Measurements from ENCODE around the gene TMPRSS9. TPM values are rescaled to one million over a fixed set of nuclear protein-coding genes. Genes with fewer than 3 reads are reported as not detected.

Gene TMPRSS9
- total RNA-seq, 4 donors from 2014 or later, result 0.19 TPM; not detected in 3

- no peak for DNase-seq
- intact Hi-C loops (cut with DNase I), result no loop called here
- Histone ChIP-seq H3K36me3 (peaks cover 0 to 49% (median 0%) of the 10 kb centered on the region in 3 donors), H3K27ac (no peak overlapping the region), H3K4me3 (no peak overlapping the region), H3K9me3 (no peaks in the 10 kb centered on the region), H3K4me1 (peaks cover 15 to 29% (median 27%) of the 10 kb centered on the region in 3 donors), H3K27me3 (no peaks in the 10 kb centered on the region)
- WGBS, 2 donors, result 94% methylated on average over 7 of the region's 23 CpGs; no CpG with 5 or more reads in 1 of the 2 donors
- TF ChIP-seq POLR2A (IDR thresholded peaks at IDR 0.05), result no peak
- TF ChIP-seq, protein P1, sequence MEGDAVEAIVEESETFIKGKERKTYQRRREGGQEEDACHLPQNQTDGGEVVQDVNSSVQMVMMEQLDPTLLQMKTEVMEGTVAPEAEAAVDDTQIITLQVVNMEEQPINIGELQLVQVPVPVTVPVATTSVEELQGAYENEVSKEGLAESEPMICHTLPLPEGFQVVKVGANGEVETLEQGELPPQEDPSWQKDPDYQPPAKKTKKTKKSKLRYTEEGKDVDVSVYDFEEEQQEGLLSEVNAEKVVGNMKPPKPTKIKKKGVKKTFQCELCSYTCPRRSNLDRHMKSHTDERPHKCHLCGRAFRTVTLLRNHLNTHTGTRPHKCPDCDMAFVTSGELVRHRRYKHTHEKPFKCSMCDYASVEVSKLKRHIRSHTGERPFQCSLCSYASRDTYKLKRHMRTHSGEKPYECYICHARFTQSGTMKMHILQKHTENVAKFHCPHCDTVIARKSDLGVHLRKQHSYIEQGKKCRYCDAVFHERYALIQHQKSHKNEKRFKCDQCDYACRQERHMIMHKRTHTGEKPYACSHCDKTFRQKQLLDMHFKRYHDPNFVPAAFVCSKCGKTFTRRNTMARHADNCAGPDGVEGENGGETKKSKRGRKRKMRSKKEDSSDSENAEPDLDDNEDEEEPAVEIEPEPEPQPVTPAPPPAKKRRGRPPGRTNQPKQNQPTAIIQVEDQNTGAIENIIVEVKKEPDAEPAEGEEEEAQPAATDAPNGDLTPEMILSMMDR (IDR thresholded peaks at IDR 0.05), result no peak
Measured at GRCh38 chr19:2421581-2422306, 61.7 kb downstream of the TMPRSS9 start.

DNA sequence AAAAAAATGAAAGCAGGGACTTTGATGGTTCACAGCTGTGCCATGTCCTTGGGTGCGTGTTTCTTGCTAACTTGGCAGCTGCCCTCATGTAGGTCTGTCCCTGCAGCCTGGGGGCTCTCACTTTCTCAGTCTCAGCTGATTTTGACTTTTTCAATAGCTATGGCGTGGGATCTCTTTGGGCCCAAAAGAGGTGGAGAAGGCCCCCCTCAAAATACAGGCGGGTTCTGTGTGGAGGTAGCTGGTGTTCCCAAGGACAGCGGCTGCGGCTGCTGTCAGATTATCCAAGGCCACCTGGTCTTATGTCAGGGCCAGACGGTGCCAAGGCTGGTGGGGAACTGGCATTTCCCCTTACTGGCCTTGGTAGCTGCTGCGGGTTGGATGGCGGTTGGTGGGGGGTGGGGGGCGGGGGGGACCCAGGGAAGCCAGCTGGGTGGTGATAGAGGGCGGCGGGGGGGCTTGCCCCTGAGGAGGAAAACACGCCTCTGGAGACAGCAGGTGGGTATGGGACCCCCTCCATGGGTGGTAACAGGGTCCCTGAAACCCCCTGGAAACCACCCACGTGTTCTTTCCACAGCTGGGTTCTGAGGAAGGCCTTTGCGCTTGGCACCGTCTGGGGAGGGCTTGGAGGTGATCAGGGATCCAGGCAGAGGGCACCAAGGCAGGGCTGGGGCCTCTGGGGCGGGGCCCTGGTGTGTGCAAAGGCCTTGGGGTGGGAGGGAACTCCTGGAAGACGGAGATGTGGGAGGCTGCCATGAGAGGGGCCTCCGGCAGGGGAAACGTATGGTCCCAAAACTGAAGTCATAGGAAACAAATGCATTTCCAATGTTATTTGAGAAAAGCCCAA lies 63.2 kb downstream of the TMPRSS9 start:
- 58 to 77% methylated on average over 5 to 6 of the region's 19 CpGs for WGBS, 2 donors
- Histone ChIP-seq H3K27ac (no peak overlapping the region), H3K4me1 (peaks cover 18 to 36% (median 32%) of the 10 kb centered on the region in 3 donors), H3K9me3 (no peaks in the 10 kb centered on the region), H3K27me3 (no peaks in the 10 kb centered on the region), H3K4me3 (no peak overlapping the region), H3K36me3 (peaks cover 0 to 36% (median 0%) of the 10 kb centered on the region in 3 donors)
- intact Hi-C loops (cut with DNase I), result no loop called here
- TF ChIP-seq, protein P1 (IDR thresholded peaks at IDR 0.05), result no peak
- no peak for TF ChIP-seq POLR2A (IDR thresholded peaks at IDR 0.05)
- DNase-seq, result no peak

GRCh38 chr19:2423915-2424685 lies 64.0 kb downstream of the TMPRSS9 start:
- 78 to 92% methylated on average over 14 to 20 of the region's 46 CpGs for WGBS, 2 donors
- Histone ChIP-seq H3K27me3 (no peaks in the 10 kb centered on the region), H3K27ac (no peak overlapping the region), H3K4me3 (no peak overlapping the region), H3K9me3 (no peaks in the 10 kb centered on the region), H3K4me1 (peaks cover 23 to 44% (median 32%) of the 10 kb centered on the region in 3 donors), H3K36me3 (peaks cover 0 to 36% (median 0%) of the 10 kb centered on the region in 3 donors)
- intact Hi-C loops (cut with DNase I), result no loop called here
- TF ChIP-seq, protein P1 (IDR thresholded peaks at IDR 0.05), result no peak
- TF ChIP-seq POLR2A (IDR thresholded peaks at IDR 0.05), result no peak
- no peak for DNase-seq

GRCh38 chr19:2424686-2425621 lies 64.9 kb downstream of the TMPRSS9 start:
- Histone ChIP-seq H3K27ac (no peak overlapping the region), H3K4me3 (peak overlapping the region in 2 of 4 donors; percentile 9 to 79), H3K36me3 (peaks cover 0 to 43% (median 0%) of the 10 kb centered on the region in 3 donors), H3K27me3 (no peaks in the 10 kb centered on the region), H3K9me3 (no peaks in the 10 kb centered on the region), H3K4me1 (peaks cover 23 to 48% (median 32%) of the 10 kb centered on the region in 3 donors)
- WGBS, 2 donors, result 62 to 100% methylated on average over 1 to 14 of the region's 101 CpGs
- no peak for DNase-seq
- intact Hi-C loops (cut with DNase I), result no loop called here
- no peak for TF ChIP-seq POLR2A (IDR thresholded peaks at IDR 0.05)
- TF ChIP-seq, protein P1 (IDR thresholded peaks at IDR 0.05), result peak in 2 of 6 experiments; percentile 9 to 24
